Mesenchymal stem cell (in vitro differentiated cells and primary cell): ENCODE measurements around the gene NOP14.
"Not testable (repeated sequence)": the region's sequence is repeated elsewhere in the genome, so short reads cannot be mapped to it uniquely, and the experiment has no call there.

Experiments used
- DNase-seq: peaks from one replicate; pipeline ENCODE4 v3.0.0-alpha.2; 2013
- H2AFZ ChIP-seq: one replicate; pipeline ENCODE4 v1.6.1; 2013; ENCODE audit warnings: low read depth, mild to moderate bottlenecking, control low read depth, inconsistent platforms, low read length, moderate library complexity
- H2AK5ac ChIP-seq: 2 replicates; pipeline ENCODE4 v1.6.1; 2013; ENCODE audit warnings: low read length, moderate library complexity, mild to moderate bottlenecking, inconsistent platforms; ENCODE audit not compliant: severe bottlenecking
- H2BK120ac ChIP-seq: one replicate; pipeline ENCODE4 v1.6.1; 2013; ENCODE audit warnings: low read depth, mild to moderate bottlenecking, inconsistent platforms, low read length, moderate library complexity
- H2BK12ac ChIP-seq, 2 experiments: one replicate each; pipeline ENCODE4 v1.6.1; 2013; ENCODE audit warnings: inconsistent platforms in 2 of 2, low read length in 2 of 2, mild to moderate bottlenecking in 2 of 2, moderate library complexity in 2 of 2, control low read depth in 1 of 2
- H2BK15ac ChIP-seq: one replicate; pipeline ENCODE4 v1.6.1; 2013; ENCODE audit warnings: mild to moderate bottlenecking, low read depth, inconsistent platforms; ENCODE audit not compliant: poor library complexity, severe bottlenecking
- H2BK5ac ChIP-seq: 2 replicates; pipeline ENCODE4 v1.6.1; 2013; ENCODE audit warnings: low read depth, mild to moderate bottlenecking, low read length, control low read depth, inconsistent platforms; ENCODE audit not compliant: poor library complexity, severe bottlenecking
- H3K14ac ChIP-seq, 2 experiments: one replicate each; pipeline ENCODE4 v1.6.1; 2013; ENCODE audit warnings: inconsistent platforms in 2 of 2, low read length in 2 of 2, control low read depth in 1 of 2, mild to moderate bottlenecking in 1 of 2, moderate library complexity in 1 of 2
- H3K18ac ChIP-seq, 2 experiments: one replicate each; pipeline ENCODE4 v1.6.1; 2013; ENCODE audit warnings: inconsistent platforms in 2 of 2, low read length in 2 of 2, control low read depth in 1 of 2, low read depth in 1 of 2, mild to moderate bottlenecking in 1 of 2
- H3K23ac ChIP-seq, 2 experiments: one replicate each; pipeline ENCODE4 v1.6.1; 2013; ENCODE audit warnings: inconsistent platforms in 2 of 2, low read length in 2 of 2, mild to moderate bottlenecking in 2 of 2, moderate library complexity in 2 of 2, control low read depth in 1 of 2
- H3K27ac ChIP-seq: 2 replicates; pipeline ENCODE4 v1.5.1; 2013; ENCODE audit warnings: mild to moderate bottlenecking, moderate library complexity, low read length, control low read depth, inconsistent platforms; ENCODE audit not compliant: poor library complexity, severe bottlenecking
- H3K27me3 ChIP-seq, 2 experiments: 2 replicates each; pipeline versions ENCODE4 v1.6.1 to v1.7.0; 2013; ENCODE audit warnings: low read length in 2 of 2, mild to moderate bottlenecking in 2 of 2, moderate library complexity in 2 of 2, control low read depth in 1 of 2, inconsistent platforms in 1 of 2; ENCODE audit not compliant: control insufficient read depth in 1 of 2, insufficient read depth in 1 of 2
- H3K36me3 ChIP-seq, 2 experiments: 2 replicates each; pipeline versions ENCODE4 v1.6.1 to v1.7.0; 2013; ENCODE audit warnings: low read length in 2 of 2, control low read depth in 1 of 2, inconsistent platforms in 1 of 2, low read depth in 1 of 2, mild to moderate bottlenecking in 1 of 2; ENCODE audit not compliant: insufficient read depth in 2 of 2, control insufficient read depth in 1 of 2
- H3K4ac ChIP-seq, 2 experiments: one replicate each; pipeline ENCODE4 v1.6.1; 2013; ENCODE audit warnings: inconsistent platforms in 2 of 2, low read length in 2 of 2, mild to moderate bottlenecking in 2 of 2, moderate library complexity in 2 of 2, control low read depth in 1 of 2, low read depth in 1 of 2
- H3K4me1 ChIP-seq: 2 replicates; pipeline ENCODE4 v1.6.1; 2013; ENCODE audit warnings: low read depth, low read length, control low read depth; ENCODE audit not compliant: control insufficient read depth, insufficient read depth
- H3K4me2 ChIP-seq: 2 replicates; pipeline ENCODE4 v1.6.1; 2013; ENCODE audit warnings: low read length, mild to moderate bottlenecking, inconsistent platforms; ENCODE audit not compliant: poor library complexity, severe bottlenecking
- H3K4me3 ChIP-seq, 2 experiments: 2 replicates each; pipeline versions ENCODE4 v1.5.1 to v1.7.0; 2013; ENCODE audit warnings: low read length in 2 of 2, mild to moderate bottlenecking in 2 of 2, control low read depth in 1 of 2, low read depth in 1 of 2; ENCODE audit not compliant: insufficient read depth in 1 of 2
- H3K79me1 ChIP-seq: replicated peaks from 2 replicates; pipeline ENCODE4 v1.6.1; 2013; ENCODE audit warnings: mild to moderate bottlenecking, control low read depth, low read length, inconsistent platforms; ENCODE audit not compliant: poor library complexity, severe bottlenecking
- H3K9ac ChIP-seq: 2 replicates; pipeline ENCODE4 v1.7.0; 2013; ENCODE audit warnings: mild to moderate bottlenecking, low read length, moderate library complexity
- H3K9me3 ChIP-seq: 2 replicates; pipeline ENCODE4 v1.7.0; 2013; ENCODE audit warnings: mild to moderate bottlenecking, low read length; ENCODE audit not compliant: control insufficient read depth
- H4K8ac ChIP-seq: one replicate; pipeline ENCODE4 v1.6.1; 2013; ENCODE audit warnings: inconsistent platforms, mild to moderate bottlenecking, low read length, moderate library complexity
- H4K91ac ChIP-seq: one replicate; pipeline ENCODE4 v1.6.1; 2013; ENCODE audit warnings: mild to moderate bottlenecking, low read length, inconsistent platforms
- WGBS: methylation state at CpG from one replicate; pipeline ENCODE4 v1.1.7; 2013; ENCODE audit warnings: mixed read lengths; 5-methylcytosine and 5-hydroxymethylcytosine counted together

NOP14 gene

GRCh38 chr4:2946812-2947600 lies 16.2 kb downstream of the NOP14 start:
- WGBS: 97% methylated on average over 17 of the region's 19 CpGs
- Histone ChIP-seq H3K27me3 (no peaks in the 10 kb centered on the region), H3K23ac (no peak overlapping the region), H2BK120ac (no peak overlapping the region), H3K27ac (no peak overlapping the region), H2BK12ac (no peak overlapping the region), H3K9ac (no peak overlapping the region), H3K9me3 (no peaks in the 10 kb centered on the region), H3K36me3 (peaks cover 79 to 93% of the 10 kb centered on the region in 2 experiments), H3K18ac (no peak overlapping the region), H3K4me3 (no peak overlapping the region), H2BK5ac (no peak overlapping the region), H3K14ac (no peak overlapping the region), H2AK5ac (no peak overlapping the region), H3K4me1 (peaks cover 18% of the 10 kb centered on the region), H2BK15ac (no peak overlapping the region), H3K79me1 (peaks cover 26% of the 10 kb centered on the region), H4K8ac (no peak overlapping the region), H3K4me2 (no peak overlapping the region), H4K91ac (no peak overlapping the region), H3K4ac (no peak overlapping the region), H2AFZ (no peak overlapping the region)
- no peak for DNase-seq

DNA sequence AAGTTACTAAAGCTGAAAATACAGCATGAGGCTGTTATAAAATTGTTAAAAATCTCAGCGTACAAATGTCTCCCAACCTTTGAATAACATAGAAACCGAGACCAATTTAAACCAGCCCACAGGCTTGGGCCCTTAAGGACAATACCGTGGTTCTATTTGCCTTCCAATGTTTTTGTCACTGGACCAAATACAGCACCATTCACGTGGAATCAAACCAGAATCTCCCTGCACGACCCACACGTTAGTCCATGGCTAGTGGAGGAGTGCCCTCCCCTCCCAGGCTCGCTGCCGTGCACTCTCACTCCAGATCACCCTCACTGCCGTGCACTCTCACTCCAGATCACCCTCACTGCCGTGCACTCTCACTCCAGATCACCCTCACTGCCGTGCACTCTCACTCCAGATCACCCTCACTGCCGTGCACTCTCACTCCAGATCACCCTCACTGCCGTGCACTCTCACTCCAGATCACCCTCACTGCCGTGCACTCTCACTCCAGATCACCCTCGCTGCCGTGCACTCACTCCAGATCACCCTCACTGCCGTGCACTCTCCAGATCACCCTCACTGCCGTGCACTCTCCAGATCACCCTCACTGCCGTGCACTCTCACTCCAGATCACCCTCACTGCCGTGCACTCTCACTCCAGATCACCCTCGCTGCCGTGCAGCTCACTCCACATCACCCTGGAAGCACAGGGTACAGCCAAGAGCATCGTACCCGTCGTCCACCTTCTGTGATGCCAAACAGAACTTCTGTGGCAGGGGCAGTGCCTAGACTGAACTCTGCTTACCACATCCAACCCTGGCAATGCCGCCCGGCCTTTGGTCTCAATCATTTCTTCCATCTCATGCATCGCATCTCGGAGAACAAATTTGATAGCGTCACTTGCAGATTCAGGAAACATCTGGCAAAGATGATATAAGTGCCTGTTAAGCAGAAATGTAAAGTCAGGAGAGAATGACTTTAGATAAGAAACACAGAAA lies 17.3 kb downstream of the NOP14 start:
- not testable (repeated sequence) for H3K9ac ChIP-seq, H3K18ac ChIP-seq, H2BK15ac ChIP-seq, H2BK120ac ChIP-seq, H3K14ac ChIP-seq, H3K4me3 ChIP-seq, H3K4ac ChIP-seq, H2BK12ac ChIP-seq, H2AK5ac ChIP-seq, H3K27me3 ChIP-seq, H2AFZ ChIP-seq, H4K8ac ChIP-seq, H4K91ac ChIP-seq, H2BK5ac ChIP-seq, H3K27ac ChIP-seq, H3K9me3 ChIP-seq, H3K4me2 ChIP-seq, H3K23ac ChIP-seq, DNase-seq
- Histone ChIP-seq H3K36me3 (peaks cover 80 to 93% of the 10 kb centered on the region in 2 experiments), H3K4me1 (peaks cover 13% of the 10 kb centered on the region), H3K79me1 (peaks cover 26% of the 10 kb centered on the region)
- 95% methylated on average over 27 of the region's 30 CpGs for WGBS

- DNase-seq: no peak
- Histone ChIP-seq H3K23ac (no peak overlapping the region), H3K4me1 (peaks cover 9% of the 10 kb centered on the region), H2BK120ac (no peak overlapping the region), H3K4ac (no peak overlapping the region), H2AK5ac (no peak overlapping the region), H4K91ac (no peak overlapping the region), H3K9ac (no peak overlapping the region), H3K18ac (no peak overlapping the region), H3K9me3 (no peaks in the 10 kb centered on the region), H3K14ac (no peak overlapping the region), H3K27ac (no peak overlapping the region), H4K8ac (no peak overlapping the region), H3K79me1 (peaks cover 32% of the 10 kb centered on the region), H3K4me3 (no peak overlapping the region), H3K4me2 (no peak overlapping the region), H3K36me3 (peaks cover 85 to 93% of the 10 kb centered on the region in 2 experiments), H2BK15ac (no peak overlapping the region), H3K27me3 (no peaks in the 10 kb centered on the region), H2BK12ac (no peak overlapping the region), H2BK5ac (no peak overlapping the region), H2AFZ (no peak overlapping the region)
- WGBS: 91% methylated on average over 30 of the region's 30 CpGs
Observed at GRCh38 chr4:2944586-2945526, 18.4 kb downstream of the NOP14 start.
